ENCODE data around the gene CCN5. TPM values are rescaled to one million over a fixed set of nuclear protein-coding genes. Genes with fewer than 3 reads are reported as not detected.

CCN5 gene
- total and polyA plus RNA-seq, 2 of the 13 experiments (the other 11 are each of a cell fraction or from before 2014, with no cell fraction given), result 0.12 TPM; not detected in 1

- TF ChIP-seq KAT2B (IDR thresholded peaks at IDR 0.05; ENCODE audit: borderline replicate concordance, low read depth, low read length) (no peak), ZFP36 (IDR thresholded peaks at IDR 0.05; ENCODE audit: borderline replicate concordance, low read depth, low read length, partially characterized antibody) (no peak), SP140L (CRISPR knock-in tag; IDR thresholded peaks at IDR 0.05; ENCODE audit: borderline replicate concordance) (no peak), ZSCAN31 (CRISPR knock-in tag; IDR thresholded peaks at IDR 0.05; ENCODE audit: low read depth) (no peak), POGZ (CRISPR knock-in tag; IDR thresholded peaks at IDR 0.05) (peak; percentile 77), RFX5 (IDR thresholded peaks at IDR 0.05; ENCODE audit: low read depth, low read length) (no peak), ATM (IDR thresholded peaks at IDR 0.05; ENCODE audit: borderline replicate concordance) (no peak), GRHL1 (CRISPR knock-in tag; conservative IDR thresholded peaks at IDR 0.05) (no peak), RORA (CRISPR knock-in tag; IDR thresholded peaks at IDR 0.05) (no peak), ZNF589 (CRISPR knock-in tag; conservative IDR thresholded peaks at IDR 0.05) (no peak), HOXA3 (CRISPR knock-in tag; IDR thresholded peaks at IDR 0.05) (peak; percentile 66), ZNF841 (CRISPR knock-in tag; IDR thresholded peaks at IDR 0.05; ENCODE audit: borderline replicate concordance) (no peak), ZFP36L2 (CRISPR knock-in tag; IDR thresholded peaks at IDR 0.05) (no peak), ZNF12 (CRISPR knock-in tag; IDR thresholded peaks at IDR 0.05) (no peak), ELF4 (CRISPR knock-in tag; IDR thresholded peaks at IDR 0.05; ENCODE audit: borderline replicate concordance) (peak; percentile 88), PHF8 (CRISPR knock-in tag; IDR thresholded peaks at IDR 0.05) (peak; percentile 57)
- TF ChIP-seq, protein P1, sequence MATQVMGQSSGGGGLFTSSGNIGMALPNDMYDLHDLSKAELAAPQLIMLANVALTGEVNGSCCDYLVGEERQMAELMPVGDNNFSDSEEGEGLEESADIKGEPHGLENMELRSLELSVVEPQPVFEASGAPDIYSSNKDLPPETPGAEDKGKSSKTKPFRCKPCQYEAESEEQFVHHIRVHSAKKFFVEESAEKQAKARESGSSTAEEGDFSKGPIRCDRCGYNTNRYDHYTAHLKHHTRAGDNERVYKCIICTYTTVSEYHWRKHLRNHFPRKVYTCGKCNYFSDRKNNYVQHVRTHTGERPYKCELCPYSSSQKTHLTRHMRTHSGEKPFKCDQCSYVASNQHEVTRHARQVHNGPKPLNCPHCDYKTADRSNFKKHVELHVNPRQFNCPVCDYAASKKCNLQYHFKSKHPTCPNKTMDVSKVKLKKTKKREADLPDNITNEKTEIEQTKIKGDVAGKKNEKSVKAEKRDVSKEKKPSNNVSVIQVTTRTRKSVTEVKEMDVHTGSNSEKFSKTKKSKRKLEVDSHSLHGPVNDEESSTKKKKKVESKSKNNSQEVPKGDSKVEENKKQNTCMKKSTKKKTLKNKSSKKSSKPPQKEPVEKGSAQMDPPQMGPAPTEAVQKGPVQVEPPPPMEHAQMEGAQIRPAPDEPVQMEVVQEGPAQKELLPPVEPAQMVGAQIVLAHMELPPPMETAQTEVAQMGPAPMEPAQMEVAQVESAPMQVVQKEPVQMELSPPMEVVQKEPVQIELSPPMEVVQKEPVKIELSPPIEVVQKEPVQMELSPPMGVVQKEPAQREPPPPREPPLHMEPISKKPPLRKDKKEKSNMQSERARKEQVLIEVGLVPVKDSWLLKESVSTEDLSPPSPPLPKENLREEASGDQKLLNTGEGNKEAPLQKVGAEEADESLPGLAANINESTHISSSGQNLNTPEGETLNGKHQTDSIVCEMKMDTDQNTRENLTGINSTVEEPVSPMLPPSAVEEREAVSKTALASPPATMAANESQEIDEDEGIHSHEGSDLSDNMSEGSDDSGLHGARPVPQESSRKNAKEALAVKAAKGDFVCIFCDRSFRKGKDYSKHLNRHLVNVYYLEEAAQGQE (IDR thresholded peaks at IDR 0.05; ENCODE audit: borderline replicate concordance in 1 of 2, low read depth in 1 of 2, low read length in 2 of 2), result no peak
- TF ChIP-seq, protein P2, sequence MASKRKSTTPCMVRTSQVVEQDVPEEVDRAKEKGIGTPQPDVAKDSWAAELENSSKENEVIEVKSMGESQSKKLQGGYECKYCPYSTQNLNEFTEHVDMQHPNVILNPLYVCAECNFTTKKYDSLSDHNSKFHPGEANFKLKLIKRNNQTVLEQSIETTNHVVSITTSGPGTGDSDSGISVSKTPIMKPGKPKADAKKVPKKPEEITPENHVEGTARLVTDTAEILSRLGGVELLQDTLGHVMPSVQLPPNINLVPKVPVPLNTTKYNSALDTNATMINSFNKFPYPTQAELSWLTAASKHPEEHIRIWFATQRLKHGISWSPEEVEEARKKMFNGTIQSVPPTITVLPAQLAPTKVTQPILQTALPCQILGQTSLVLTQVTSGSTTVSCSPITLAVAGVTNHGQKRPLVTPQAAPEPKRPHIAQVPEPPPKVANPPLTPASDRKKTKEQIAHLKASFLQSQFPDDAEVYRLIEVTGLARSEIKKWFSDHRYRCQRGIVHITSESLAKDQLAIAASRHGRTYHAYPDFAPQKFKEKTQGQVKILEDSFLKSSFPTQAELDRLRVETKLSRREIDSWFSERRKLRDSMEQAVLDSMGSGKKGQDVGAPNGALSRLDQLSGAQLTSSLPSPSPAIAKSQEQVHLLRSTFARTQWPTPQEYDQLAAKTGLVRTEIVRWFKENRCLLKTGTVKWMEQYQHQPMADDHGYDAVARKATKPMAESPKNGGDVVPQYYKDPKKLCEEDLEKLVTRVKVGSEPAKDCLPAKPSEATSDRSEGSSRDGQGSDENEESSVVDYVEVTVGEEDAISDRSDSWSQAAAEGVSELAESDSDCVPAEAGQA (IDR thresholded peaks at IDR 0.05; ENCODE audit: low read depth), result no peak
- TF ChIP-seq, protein P2 (CRISPR knock-in tag; IDR thresholded peaks at IDR 0.05; ENCODE audit: borderline replicate concordance), result no peak
Measured at GRCh38 chr20:44736170-44737021, 21.2 kb downstream of the CCN5 start (continued).
